GM12878 (cell line): ENCODE measurements around the gene RCAN2. TPM values are rescaled to one million over a fixed set of nuclear protein-coding genes. Genes with fewer than 3 reads are reported as not detected.

Source experiments
- ATAC-seq: fragments of 200-7000 bp; cut with Tn5 transposase; 3 replicates; pipeline ENCODE4 v1.9.1; 2020; ENCODE audit warnings: mild to moderate bottlenecking, moderate library complexity
- BruUV-seq: library from RNA; stranded (reverse); fragments of 400-500 nt; replicated peaks from 2 replicates; lab custom pipeline; 2021; lab: Mats Ljungman, UMichigan
- CTCF ChIA-PET: fragments of 300-600 bp; sonication (Branson Sonifier 250); formaldehyde crosslinking; extraction: SDS; loops from one replicate; lab custom pipeline; 2021; ENCODE audit warnings: inconsistent platforms; lab: Yijun Ruan, JAX
- POLR2A ChIA-PET: fragments of 350-600 bp; formaldehyde crosslinking; extraction: SDS; loops from one replicate; lab custom pipeline; 2021; ENCODE audit warnings: inconsistent platforms; lab: Charles Lee
- RAD21 ChIA-PET: fragments of 300-600 bp; sonication (Branson Sonifier 250); formaldehyde crosslinking; loops from one replicate; lab custom pipeline; 2023; ENCODE audit warnings: antibody characterized with exemption; ENCODE audit not compliant: unreplicated experiment; lab: Charles Lee
- SMC1A ChIA-PET: fragments of 300-600 bp; sonication (Branson Sonifier 250); formaldehyde crosslinking; loops from one replicate; lab custom pipeline; 2023; ENCODE audit not compliant: unreplicated experiment, uncharacterized antibody; lab: Charles Lee
- DNase-seq: peaks from one replicate; pipeline ENCODE4 v3.0.0-alpha.2; 2011; ENCODE audit warnings: low read depth, low spot score
- FAIRE-seq: peaks from 3 replicates; lab custom pipeline; 2011; peaks lifted over from hg19 to GRCh38; lab: Jason Lieb, UNC
- H2AFZ ChIP-seq: 2 replicates; pipeline ENCODE4 v1.6.0; 2011; ENCODE audit warnings: low read depth, low read length, control low read depth; ENCODE audit not compliant: control insufficient read depth
- H3K27ac ChIP-seq: 2 replicates; pipeline ENCODE4 v1.5.1; 2011; ENCODE audit warnings: control low read depth; ENCODE audit not compliant: control insufficient read depth, insufficient read depth
- H3K27me3 ChIP-seq, 2 experiments: replicated peaks in 1 of 2; 2 replicates each; pipeline versions ENCODE4 v1.6.0 to v1.6.1; 2011; ENCODE audit warnings: low read length in 1 of 2; ENCODE audit not compliant: control insufficient read depth in 2 of 2, insufficient read depth in 2 of 2
- H3K36me3 ChIP-seq, 2 experiments: 2 replicates each; pipeline ENCODE4 v1.5.1; 2011; ENCODE audit warnings: low read length in 1 of 2; ENCODE audit not compliant: control insufficient read depth in 2 of 2, insufficient read depth in 2 of 2
- H3K4me1 ChIP-seq: 2 replicates; pipeline ENCODE4 v1.6.1; 2011; ENCODE audit warnings: mild to moderate bottlenecking, low read length, moderate library complexity, mixed read lengths; ENCODE audit not compliant: control insufficient read depth, insufficient read depth
- H3K4me2 ChIP-seq: 2 replicates; pipeline ENCODE4 v1.6.0; 2011; ENCODE audit warnings: control low read depth; ENCODE audit not compliant: control insufficient read depth, insufficient read depth
- H3K4me3 ChIP-seq: fragments of 200-600 bp; sonication (generic); 2 replicates; pipeline ENCODE4 v1.5.1; 2016
- H3K79me2 ChIP-seq: 2 replicates; pipeline ENCODE4 v1.6.0; 2011; ENCODE audit warnings: low read length; ENCODE audit not compliant: control insufficient read depth, insufficient read depth
- H3K9ac ChIP-seq: 2 replicates; pipeline ENCODE4 v1.8.0; 2011; ENCODE audit warnings: low read length, control low read depth, mixed read lengths; ENCODE audit not compliant: control insufficient read depth, insufficient read depth
- H3K9me3 ChIP-seq: replicated peaks from 3 replicates; pipeline ENCODE4 v1.5.1; 2011; ENCODE audit warnings: mild to moderate bottlenecking, low read length; ENCODE audit not compliant: control insufficient read depth, insufficient read depth
- H4K20me1 ChIP-seq: 2 replicates; pipeline ENCODE4 v1.6.0; 2011; ENCODE audit not compliant: control insufficient read depth, insufficient read depth
- ASH2L ChIP-seq: fragments of 300-600, 200-600 bp; sonication (generic); IDR thresholded peaks from 2 replicates; pipeline ENCODE4 v1.6.1; 2017; ENCODE audit warnings: low read depth, mild to moderate bottlenecking, borderline replicate concordance
- EZH2 ChIP-seq: IDR thresholded peaks from 2 replicates; pipeline ENCODE4 v1.6.1; 2012; ENCODE audit warnings: low read depth, mild to moderate bottlenecking, control low read depth, inconsistent platforms, low read length, borderline replicate concordance; ENCODE audit not compliant: control insufficient read depth
- NR2C2 ChIP-seq: IDR thresholded peaks from 2 replicates; pipeline ENCODE4 v1.6.1; 2011; ENCODE audit warnings: borderline replicate concordance, low read depth; ENCODE audit not compliant: control insufficient read depth, insufficient read length
- SMAD5 ChIP-seq: IDR thresholded peaks from 2 replicates; pipeline ENCODE4 v1.6.1; 2016; ENCODE audit warnings: antibody characterized with exemption, low read depth
- WGBS: methylation state at CpG from one replicate; pipeline ENCODE4 v1.1.6; 2016; ENCODE audit warnings: low lambda C conversion rate; ENCODE audit not compliant: insufficient replicate concordance, insufficient coverage; ENCODE audit errors: missing lambda C conversion rate; 5-methylcytosine and 5-hydroxymethylcytosine counted together
- in situ Hi-C: fragments of 300-500 bp; cut with MboI; formaldehyde crosslinking; loops from 9 replicates; pipeline ENCODE4 v1.14.3; 2018; ENCODE audit warnings: mixed read lengths
- intact Hi-C: fragments of 100-400 bp; cut with micrococcal nuclease; formaldehyde crosslinking; loops from one replicate; pipeline ENCODE4 v1.14.2; 2022; ENCODE audit not compliant: unreplicated experiment
- polyA plus RNA-seq, 11 experiments: library from polyadenylated mRNA; depleted of rRNA in 4 of 11; unstranded in 6 of 11; stranded (reverse) in 5 of 11; fragments of >200 nt; fragmentation: Nextera tagmentation in 4 of 11; fragmentation: Illumina TruSeq in 1 of 11; extraction: Ambion mirVana in 4 of 11; extraction: Trizol in 1 of 11; gene quantifications; 1 replicate in 1 of 11; 2 replicates in 10 of 11; pipeline versions ENCODE4 v1.2.1 to v1.2.3, GENCODE V29; 2011 to 2016; ENCODE audit warnings: inconsistent platforms in 2 of 11, missing spikeins in 2 of 11, low read depth in 1 of 11
- total RNA-seq, 4 experiments: library from RNA; depleted of rRNA in 3 of 4; stranded (reverse); fragments of >200 nt in 3 of 4; fragmentation: Illumina TruSeq in 1 of 4; extraction: Trizol in 1 of 4; gene quantifications; 2 replicates each; pipeline versions ENCODE4 v1.2.1 to v1.2.3, GENCODE V29; 2013 to 2021

The RCAN2 gene
- total and polyA plus RNA-seq, 10 of the 15 experiments (the other 5 are each of a cell fraction or from before 2014, with no cell fraction given): 0.06 TPM; not detected in 9

DNA sequence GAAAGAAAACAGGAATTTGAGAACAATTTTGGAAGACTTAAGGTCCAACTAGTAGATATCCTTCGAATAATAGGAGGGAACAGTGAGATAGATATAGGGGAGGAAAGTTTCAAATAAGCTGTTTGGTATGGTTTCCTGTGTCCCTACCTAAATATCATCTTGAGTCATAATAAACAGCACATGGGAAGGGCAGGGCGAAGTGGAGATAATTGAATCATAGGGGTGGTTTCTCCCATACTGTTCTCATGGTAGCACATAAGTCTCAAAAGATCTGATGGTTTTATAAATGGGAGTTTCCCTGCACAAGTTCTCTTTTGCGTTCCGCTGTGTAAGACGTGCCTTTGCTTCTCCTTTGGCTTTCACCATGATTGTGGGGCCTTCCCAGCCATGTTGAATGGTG, 281.0 kb downstream of the RCAN2 start:
- ChIA-PET RAD21 (no interaction called here), CTCF (interaction anchor here (1.5 kb wide), 1 partner anchor 10 kb away, joined by 5 read pairs; no protein-coding TSS in a partner anchor), POLR2A (no interaction called here), SMC1A (no interaction called here)
- no peak for DNase-seq
- H3K27me3 ChIP-seq: no peaks in the 10 kb centered on the region; a peak in 1 of 4 replicates
- H3K79me2 ChIP-seq: no peaks in the 10 kb centered on the region
- no peak overlapping the region for H3K27ac ChIP-seq
- no peak overlapping the region for H3K9ac ChIP-seq
- H3K4me3 ChIP-seq: no peak overlapping the region
- H2AFZ ChIP-seq: no peak overlapping the region
- intact Hi-C loops: no loop called here
- H3K4me1 ChIP-seq: no peaks in the 10 kb centered on the region
- in situ Hi-C loops: no loop called here
- no peaks in the 10 kb centered on the region for H4K20me1 ChIP-seq
- FAIRE-seq: no peak
- 25% methylated on average over 5 of the region's 5 CpGs for WGBS
- H3K4me2 ChIP-seq: no peak overlapping the region
- ATAC-seq: no peak
- no TSS peak for BruUV-seq
- H3K36me3 ChIP-seq: no peaks in the 10 kb centered on the region
- TF ChIP-seq NR2C2 (no peak), EZH2 (no peak), ASH2L (no peak)
- peaks cover 3% of the 10 kb centered on the region; the same call in 2 of the 3 replicates for H3K9me3 ChIP-seq

- ChIA-PET POLR2A (no interaction called here), CTCF (interaction anchor here (0.9 to 1.1 kb wide), 3 partner anchors 12 to 202 kb away, joined by 3 to 4 read pairs (median 3); no protein-coding TSS in a partner anchor), RAD21 (interaction anchor here (1.9 kb wide), 1 partner anchor 118 kb away, joined by 9 read pairs; no protein-coding TSS in a partner anchor), SMC1A (interaction anchor here (0.9 to 2.4 kb wide), 4 partner anchors 9 to 210 kb away, joined by 3 to 8 read pairs (median 4); no protein-coding TSS in a partner anchor)
- Histone ChIP-seq H3K4me3 (no peak overlapping the region), H2AFZ (no peak overlapping the region), H4K20me1 (no peaks in the 10 kb centered on the region), H3K9me3 (peaks cover 3% of the 10 kb centered on the region; the same call in 2 of the 3 replicates), H3K79me2 (no peaks in the 10 kb centered on the region), H3K27ac (no peak overlapping the region), H3K4me2 (no peak overlapping the region), H3K36me3 (no peaks in the 10 kb centered on the region), H3K9ac (no peak overlapping the region), H3K4me1 (no peaks in the 10 kb centered on the region), H3K27me3 (no peaks in the 10 kb centered on the region; a peak in 1 of 4 replicates)
- no peak for TF ChIP-seq SMAD5
- in situ Hi-C loops: no loop called here
- intact Hi-C loops: no loop called here
- FAIRE-seq (no peak), ATAC-seq (no peak), DNase-seq (no peak)
- BruUV-seq: no TSS peak
Measured at GRCh38 chr6:46208303-46208702, 282.9 kb downstream of the RCAN2 start.
